Stimulated activated CD8-positive, alpha-beta memory T cell treated with anti-CD3 and anti-CD28 coated beads, Interleukin-4, amount 100 ng/mL, for 24 hours (primary cell): ENCODE measurements around the gene CCDC87.
"Not testable (repeated sequence)": the region's sequence is repeated elsewhere in the genome, so short reads cannot be mapped to it uniquely, and the experiment has no call there.

Source experiments
- DNase-seq: peaks from one replicate; pipeline ENCODE4 v3.0.0-alpha.2; 2020; ENCODE audit warnings: low read depth

The CCDC87 gene

DNA sequence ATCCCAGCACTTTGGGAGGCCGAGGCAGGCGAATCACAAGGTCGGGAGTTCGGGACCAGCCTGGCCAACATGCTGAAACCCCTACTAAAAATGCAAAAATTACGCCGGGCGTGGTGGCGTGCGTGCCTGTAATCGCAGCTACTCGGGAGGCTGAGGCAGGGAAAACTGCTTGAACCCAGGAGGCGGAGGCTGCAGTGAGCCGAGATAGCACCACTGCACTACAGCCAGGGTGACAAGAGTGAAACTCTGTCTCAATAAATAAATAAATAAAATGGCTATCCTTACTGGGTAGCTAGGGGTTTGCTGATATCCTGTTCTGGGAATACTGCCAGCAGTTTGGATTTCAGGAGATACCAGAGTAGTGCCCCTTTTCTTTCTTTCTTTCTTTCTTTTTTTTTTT, 21.2 kb upstream of the CCDC87 start:
- no peak for DNase-seq

DNA sequence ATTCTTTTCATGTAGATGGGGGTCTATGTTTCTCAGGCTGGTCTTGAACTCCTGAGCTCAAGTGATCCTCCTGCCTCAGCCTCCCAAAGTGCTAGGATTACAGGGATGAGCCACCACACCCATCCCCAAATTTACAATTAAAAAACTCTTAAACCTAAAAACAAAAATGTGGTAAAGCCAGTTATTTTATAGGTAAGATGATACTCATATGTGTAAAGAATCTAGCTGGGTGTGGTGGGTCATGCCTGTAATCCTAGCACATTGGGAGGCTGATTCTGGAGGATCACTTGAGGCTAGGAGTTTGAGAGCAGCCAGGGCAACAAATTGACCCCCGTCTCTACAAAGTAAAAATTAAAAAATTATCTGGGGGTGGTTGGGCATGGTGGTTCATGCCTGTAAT, 19.6 kb upstream of the CCDC87 start:
- no peak for DNase-seq

DNA sequence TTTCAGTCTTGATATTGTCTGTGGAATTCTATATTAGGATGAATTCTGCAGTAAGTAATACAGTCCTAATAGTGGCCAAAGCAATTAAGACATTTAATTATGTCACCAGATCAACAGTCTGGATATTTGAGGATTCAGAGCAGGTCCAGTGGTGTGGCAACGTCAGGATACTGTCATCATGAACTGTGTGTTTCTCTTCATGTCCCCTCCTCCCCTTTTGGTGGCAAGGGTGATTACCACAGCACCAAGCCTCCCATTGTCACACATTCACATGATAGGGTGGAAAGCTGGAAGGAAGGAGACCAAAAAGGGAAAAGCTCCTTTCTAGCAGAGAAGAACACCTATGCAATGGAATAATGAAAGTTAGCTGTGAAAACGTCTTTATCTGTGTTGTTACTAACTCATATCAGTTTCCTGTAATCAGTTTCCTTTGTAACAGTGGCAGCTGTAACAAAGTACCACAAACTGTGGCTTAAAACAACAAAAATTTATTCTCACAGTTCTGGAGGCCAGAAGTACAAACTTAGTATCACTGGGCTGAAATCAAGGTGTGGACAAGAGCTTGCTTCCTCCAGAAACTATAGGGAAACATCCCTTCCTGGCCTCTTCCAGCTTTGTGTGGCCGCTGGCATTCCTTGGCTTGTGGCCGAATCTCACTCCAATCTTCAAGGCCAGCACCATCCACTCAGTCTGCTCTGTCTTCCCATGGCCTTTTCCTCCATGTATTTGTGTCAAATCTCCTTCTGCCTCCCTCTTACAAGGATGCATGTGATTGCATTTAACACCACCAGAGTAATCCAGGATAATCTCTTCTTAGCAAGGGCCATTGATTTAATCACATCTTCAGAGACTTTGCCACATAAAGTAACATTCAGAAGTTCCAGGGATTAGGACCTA, 17.1 kb upstream of the CCDC87 start:
- DNase-seq, result no peak

DNA sequence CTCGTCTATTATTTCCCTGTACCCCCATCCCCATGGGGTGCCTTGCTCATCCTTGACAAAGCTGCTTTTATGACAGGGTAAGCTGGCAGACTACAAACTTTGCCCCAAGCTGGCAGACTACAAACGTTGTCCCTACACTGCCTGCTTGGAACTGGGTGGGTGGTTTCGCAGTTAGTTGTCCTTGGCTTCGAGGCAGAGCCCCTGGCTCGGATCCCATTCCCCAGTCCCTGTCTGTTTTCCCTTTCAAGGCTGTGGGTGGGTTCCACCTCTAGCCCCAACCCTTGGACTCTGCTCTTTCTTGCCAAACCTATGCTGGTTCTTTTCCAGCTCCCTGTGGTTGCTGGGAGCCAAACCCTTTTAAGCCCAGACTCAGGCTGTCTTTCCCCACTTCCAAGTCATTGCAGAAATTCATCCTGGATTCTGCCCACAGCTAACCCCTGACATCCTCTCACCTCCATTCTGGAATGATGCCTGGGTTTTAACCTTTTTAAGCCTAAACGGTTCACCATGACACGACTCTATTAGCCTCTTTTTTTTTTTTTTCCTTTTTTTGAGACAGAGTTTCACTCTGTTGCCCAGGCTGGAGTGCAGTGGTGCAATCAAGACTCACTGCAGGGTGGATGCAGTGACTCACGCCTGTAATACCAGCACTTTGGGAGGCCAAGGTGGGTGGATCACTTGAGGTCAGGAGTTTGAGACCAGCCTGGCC, 14.4 kb upstream of the CCDC87 start:
- DNase-seq, result no peak

DNA sequence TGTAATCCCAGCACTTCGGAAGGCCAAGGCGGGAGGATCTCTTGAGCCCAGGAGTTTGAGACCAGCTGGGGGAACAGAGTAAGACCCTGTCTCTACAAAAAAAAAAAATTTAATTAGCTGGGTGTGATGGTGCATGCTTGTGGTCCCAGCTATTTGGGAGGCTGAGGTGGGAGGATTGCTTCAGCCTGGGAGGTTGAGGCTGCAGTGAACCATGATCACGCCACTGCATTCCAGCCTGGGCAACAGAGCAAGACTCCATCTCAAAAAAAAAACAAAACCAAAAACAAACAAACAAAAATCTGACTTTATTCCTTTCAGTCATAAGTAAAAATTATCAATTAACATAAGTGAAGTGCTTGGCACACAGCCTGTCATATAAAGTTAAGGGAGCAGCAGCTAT, 13.7 kb upstream of the CCDC87 start:
- not testable (repeated sequence) for DNase-seq

DNA sequence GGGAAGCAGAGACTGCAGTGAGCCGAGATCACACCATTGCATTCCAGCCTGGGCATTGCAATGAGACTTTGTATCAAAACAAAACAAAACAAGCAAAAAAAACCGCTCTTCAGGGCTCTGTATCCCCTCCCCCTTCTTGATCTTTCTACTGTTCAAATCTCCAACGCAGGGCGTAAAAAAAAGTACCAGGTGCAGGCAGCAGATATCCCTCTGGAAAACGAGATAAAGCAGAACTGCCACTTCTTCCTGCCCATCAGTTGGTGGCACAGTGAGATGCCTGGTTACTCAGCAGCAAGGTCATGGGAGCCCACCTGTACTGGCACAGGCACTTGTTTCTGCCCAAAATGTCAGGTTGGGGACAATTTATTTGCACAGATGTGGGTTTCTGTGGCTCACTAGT, 11.3 kb upstream of the CCDC87 start:
- no peak for DNase-seq

DNA sequence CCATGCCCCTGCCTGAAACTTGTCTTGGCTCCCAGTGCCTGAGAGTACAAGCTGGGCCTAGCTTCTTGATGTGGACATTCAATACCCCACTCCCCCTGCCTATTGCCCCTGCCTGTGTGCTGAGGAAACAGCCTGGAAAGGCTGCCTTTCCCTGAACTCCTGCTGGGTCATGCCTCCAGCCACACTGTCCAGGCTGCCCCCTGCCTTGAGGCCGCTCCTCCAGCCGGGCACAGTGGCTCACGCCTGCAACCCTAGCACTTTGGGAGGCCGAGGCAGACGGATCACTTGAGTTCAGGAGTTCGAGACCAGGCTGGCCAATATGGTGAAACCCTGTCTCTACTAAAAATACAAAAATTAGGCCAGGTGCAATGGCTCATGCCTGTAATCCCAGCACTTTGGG, 10.2 kb upstream of the CCDC87 start:
- no peak for DNase-seq

DNA sequence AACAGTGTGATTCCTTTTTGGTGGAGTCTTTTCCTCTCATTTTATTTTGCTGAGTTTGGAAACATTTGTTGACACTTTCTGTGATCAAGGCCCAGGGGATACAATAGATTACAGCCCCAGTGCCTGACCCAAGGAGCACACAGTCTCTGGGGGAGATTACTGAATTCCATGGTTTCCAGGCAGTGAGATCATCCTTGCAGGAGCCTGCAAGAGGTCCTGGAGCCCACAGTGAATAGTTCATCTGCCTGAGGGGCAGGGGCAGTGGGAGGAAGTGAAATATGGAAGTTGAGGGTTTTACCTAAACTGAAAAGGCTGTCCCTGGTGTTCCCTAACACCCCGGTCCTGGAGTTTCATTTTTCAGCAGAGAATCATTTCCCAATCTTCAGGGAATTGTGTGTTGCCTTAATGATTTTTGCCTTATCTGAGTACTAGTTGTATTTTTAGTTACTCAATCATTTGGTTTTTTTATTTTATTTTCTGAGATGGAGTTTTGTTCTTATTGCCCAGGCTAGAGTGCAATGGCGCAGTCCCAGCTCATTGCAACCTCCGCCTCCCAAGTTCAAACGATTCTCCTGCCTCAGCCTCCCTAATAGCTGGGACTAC, 7.9 kb upstream of the CCDC87 start:
- DNase-seq, result no peak

DNA sequence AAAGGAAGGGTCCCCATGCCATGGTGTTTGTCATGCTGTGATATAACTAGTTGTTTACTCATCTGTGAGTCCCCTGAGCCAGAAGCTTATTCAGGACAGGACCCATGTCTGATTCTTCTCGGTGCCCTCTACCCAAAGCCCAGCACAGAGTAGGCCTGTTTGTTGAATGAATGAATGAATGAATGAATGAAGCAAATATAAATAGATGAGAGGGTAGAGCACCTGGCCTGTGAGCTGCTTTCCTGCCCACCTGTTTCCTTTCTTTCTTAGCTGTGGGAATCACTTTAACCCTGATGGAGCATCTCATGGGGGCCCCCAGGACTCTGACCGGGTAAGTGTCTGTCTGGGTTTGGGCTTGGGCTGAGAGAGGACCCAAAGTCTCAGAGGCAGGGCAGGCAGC, 7.4 kb upstream of the CCDC87 start:
- DNase-seq, result no peak

DNA sequence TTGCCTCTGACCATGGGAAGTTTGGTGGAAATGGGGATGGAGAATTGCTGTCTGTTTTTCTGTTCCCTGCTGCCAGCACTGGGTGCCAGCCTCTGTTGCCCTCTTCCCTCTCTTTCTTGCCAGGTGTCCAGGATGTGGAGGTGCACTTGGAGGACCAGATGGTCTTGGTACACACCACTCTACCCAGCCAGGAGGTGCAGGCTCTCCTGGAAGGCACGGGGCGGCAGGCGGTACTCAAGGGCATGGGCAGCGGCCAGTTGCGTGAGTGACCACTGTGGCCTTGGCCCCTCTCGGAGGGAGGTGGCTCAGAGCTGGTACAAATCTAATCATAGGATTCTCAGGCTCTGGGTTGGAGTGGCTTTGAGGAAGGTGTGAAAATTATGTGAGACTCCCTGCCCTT, 6.1 kb upstream of the CCDC87 start:
- DNase-seq, result no peak

DNA sequence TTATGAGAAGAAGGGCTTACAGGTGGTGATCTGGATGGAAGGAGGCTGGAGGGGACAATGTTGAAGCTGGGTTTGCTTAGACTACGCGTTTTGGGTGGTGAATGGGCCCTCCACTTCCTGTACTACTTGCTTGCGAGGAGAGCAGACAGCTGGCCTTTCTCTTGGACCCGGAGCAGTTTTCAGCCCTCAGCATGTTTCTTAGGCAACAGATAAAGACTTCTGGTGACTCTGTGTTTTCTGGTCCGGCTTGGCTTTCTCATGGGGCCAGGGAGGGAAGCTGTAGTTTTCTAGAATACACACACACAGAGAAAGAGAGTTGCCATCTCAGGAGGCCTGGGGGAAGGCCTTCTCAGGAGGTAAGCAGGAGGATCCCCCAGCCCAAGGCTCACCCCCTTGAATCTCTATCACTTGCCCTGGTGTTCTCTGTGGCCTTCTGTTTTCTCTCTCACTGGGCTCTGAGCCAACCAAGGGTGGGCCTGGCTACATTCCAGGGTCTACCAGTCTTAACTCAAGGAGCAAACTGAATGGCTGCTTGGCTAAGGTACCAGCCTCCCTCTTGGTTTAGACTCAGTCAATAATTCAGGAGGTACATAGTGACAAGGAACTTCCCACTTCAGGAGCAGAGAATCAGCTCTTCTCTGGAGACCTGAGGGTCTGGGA, 2.5 kb upstream of the CCDC87 start:
- DNase-seq, result no peak

DNA sequence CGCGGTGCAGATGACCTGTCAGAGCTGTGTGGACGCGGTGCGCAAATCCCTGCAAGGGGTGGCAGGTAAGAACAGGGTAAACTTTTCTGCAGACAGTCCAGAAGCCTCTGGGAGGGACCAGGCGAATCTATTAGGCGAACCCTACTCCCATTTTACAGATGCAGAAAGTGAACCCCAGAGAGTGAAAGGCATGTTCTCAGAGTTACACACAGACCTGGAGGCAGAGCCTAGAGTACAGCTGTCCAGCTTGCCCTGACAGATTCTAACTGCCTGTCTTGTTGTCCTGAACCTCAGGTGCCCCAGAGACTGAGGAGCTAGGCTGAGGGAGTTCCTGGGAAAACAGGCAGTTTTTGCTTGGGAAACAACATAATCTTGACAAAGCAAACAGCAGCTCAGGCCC, 787 bp upstream of the CCDC87 start:
- no peak for DNase-seq

DNA sequence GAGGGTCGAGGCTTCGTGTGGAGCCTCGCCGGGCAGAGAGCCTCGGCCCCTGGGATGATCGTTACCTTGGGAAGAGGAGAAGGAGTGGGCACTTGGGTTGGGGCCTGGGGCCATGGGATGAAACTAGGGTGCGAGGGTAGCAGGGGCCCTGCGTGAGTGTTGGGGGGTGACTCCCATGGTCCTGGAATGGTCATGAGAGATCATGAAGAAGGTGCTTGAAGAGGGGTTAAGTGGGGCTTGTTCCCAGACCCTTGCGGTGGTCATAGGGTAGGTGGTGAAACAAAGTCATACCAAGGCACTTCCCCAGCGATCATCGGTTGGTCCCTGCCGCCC, 406 bp upstream of the CCDC87 start:
- no peak for DNase-seq

DNA sequence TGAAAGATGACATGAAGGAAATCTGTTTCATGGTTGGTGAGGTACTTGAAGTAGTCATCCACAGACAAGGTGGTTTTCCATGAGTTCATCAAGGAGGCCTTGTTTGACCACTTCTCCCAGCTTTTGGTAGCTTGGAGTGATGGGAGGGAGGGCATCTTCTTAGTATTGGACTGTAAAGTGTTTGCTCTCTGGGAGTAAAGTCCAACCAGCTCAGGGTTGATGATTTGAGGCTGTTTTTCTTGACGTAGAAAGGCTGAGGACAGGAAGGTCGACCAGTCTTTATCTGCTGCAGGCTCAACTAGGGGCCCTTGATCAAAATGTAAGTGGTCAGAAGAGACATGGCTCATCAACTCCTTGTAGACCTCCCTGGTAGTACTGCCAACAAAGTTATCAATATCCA, 1.7 kb downstream of the CCDC87 start:
- DNase-seq, result no peak

DNA sequence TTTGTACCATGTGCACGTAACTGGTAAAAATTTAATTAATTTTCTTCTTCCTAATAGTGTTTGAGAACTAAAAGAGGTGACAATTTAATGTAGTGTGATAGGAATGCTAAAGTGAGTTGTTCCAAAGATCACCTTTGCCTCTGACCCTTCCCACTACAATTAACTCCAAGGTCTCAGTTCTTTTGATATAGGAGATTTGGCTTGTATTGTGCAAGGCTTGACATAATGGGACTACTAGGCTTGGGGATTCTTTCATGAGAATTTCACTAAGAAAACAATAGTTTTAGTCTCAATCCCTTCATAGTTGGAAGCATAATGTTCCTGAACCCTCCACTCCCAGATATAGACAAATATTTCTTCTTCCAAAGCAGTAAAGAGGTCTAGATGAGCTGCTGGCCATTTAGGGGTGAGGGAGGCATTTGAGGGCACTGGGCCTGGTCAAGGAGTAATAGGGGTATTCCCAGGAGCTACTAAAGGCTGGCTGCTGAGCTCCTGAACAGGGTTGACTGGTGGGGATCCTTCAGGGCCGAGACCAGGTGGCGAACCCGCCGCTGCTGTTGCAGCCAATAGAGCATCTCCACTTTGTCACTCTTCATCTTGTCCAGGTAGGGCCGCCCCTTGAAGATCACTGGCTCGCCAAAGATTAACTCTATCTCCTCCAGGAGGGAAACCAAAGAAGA, 2.7 kb downstream of the CCDC87 start:
- no peak for DNase-seq

DNA sequence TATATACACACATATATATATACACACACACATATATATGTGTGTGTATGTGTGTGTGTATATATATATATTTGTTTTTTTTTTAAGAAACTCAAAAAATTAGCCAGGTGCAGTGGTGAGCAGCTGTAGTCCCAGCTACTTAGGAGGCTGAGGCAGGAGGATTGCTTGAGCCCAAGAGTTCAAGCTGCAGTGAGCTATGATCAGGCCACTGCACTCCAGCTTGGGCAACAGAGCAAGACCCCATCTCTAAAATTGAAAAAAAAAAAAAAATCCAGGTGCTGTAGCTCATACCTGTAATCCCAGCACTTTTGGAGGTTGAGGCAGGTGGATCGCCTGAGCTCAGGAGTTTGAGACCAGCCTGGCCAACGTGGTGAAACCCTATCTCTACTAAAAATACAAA, 3.5 kb downstream of the CCDC87 start:
- not testable (repeated sequence) for DNase-seq

DNA sequence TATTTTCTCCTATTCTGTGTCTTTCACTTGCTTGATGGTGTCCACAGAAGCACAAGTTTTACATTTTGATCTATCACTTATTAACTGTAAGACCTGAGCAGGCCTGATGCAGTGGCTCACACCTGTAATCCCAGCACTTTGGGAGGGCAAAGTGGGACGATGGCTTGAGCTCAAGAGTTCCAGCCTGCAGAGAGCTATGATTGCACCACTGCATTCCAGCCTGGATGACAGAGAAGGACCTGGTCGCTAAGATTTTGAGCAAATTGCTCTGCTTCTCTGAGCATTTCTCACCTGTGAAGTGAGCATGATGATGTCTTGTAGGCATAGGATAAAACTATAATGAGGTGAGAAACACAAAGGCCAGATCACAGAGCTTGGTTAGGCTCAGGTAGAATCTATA, 6.7 kb downstream of the CCDC87 start:
- DNase-seq, result no peak

DNA sequence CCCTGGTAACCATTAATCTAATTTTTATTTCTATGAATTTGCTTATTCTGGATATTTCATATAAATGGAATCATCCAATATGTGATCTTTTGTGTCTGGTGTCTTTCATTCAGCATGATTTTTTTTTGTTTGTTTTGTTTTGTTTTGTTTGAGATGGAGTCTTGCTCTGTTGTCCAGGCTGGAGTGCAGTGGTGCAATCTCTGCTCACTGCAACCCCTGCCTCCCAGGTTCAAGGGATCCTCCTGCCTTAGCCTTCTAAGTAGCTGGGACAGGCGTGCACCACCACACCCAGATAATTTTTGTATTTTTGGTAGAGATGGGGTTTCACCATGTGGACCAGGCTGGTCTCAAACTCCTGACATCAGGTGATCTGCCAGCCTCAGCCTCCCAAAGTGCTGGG, 7.4 kb downstream of the CCDC87 start:
- not testable (repeated sequence) for DNase-seq

DNA sequence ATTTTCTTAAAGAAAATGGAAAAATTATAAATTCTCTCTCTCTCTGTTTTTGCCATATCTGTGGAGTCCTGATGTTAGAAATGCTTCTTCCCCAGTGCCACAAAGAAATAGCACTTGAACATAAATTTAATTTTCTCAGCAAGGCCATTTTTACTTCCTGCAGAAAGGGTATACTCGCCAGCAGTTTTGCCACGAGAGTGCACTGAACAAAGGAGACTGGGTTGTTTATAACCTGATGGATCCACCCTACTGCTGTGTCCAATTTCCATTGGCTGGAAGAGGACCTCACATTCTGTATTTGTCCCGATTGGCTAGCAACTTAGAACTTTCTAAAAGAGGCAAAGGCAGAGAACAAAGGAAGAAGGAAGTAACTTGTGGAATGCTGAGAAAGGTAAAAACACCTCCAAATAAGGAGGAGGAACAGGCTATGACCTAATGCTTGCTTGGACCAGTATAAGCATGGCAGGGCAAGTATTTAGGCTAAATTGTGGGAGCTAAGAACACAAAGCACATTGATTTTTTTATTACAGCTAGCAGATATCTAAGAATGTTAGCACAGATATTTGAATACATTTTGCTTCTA, 10.2 kb downstream of the CCDC87 start:
- DNase-seq, result not testable (repeated sequence)

DNA sequence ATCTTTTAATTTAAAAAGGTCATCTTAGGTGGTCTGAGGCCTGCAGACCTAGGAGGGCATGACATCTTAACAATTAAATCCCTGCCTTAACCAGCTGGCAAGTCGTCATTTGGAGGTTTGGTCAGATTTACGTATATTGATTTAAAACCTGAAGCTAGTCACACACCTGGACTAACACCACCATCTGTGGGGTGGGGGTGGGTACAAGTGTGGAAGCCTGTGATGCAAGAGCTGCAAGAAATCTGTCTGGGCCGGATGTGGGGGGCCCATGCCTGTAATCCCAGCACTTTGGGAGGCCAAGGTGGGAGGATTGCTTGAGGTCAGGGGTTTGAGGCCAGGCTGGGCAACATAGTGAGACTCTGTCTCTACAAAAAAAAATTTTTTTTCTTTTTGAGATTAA, 11.6 kb downstream of the CCDC87 start:
- DNase-seq, result no peak

DNA sequence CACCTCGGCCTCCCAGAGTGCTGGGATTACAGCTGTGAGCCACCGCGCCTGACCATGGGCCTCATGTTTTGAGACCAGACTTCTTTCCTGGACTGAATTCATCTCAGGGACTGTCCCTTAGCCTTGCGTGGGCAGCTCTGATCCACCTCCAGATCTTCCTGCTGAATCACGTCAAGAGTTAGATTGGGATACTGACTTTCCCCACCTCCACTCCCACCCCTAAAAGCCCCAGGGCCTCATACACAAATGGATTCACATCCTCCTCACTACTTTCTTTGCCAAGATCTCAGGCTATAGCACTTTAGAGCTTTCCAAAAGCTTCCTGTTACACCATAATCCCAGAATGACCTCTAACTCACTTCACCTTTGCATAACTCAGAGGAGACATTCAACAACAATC, 12.1 kb downstream of the CCDC87 start:
- no peak for DNase-seq
